CD4-positive, alpha-beta T cell (primary cell): ENCODE measurements around the gene TBX4. TPM values are rescaled to one million over a fixed set of nuclear protein-coding genes. Genes with fewer than 3 reads are reported as not detected.

Experiments
- ATAC-seq: fragments of 200-7000 bp; cut with Tn5 transposase; one replicate; pipeline ENCODE4 v1.10.0; 2022; ENCODE audit warnings: mild to moderate bottlenecking; ENCODE audit not compliant: poor library complexity
- CTCF ChIA-PET: fragments of 350-600 bp; sonication (Branson Sonifier 250); formaldehyde crosslinking; loops from one replicate; lab custom pipeline; 2021; ENCODE audit warnings: antibody characterized with exemption, inconsistent platforms; lab: Charles Lee
- POLR2A ChIA-PET: fragments of 350-600 bp; sonication (Branson Sonifier 250); formaldehyde crosslinking; loops from one replicate; lab custom pipeline; 2021; ENCODE audit warnings: antibody characterized with exemption, inconsistent platforms; lab: Charles Lee
- DNase-seq, 14 experiments: peaks; one replicate each; pipeline ENCODE4 v3.0.0-alpha.2; 2013 to 2020; ENCODE audit warnings: mixed read lengths in 2 of 14
- H3K27ac ChIP-seq, 2 donors: one replicate each; pipeline versions ENCODE4 v1.5.1 to v1.7.0; 2013; ENCODE audit warnings: low read length in 2 of 2, low read depth in 1 of 2, mild to moderate bottlenecking in 1 of 2
- H3K27me3 ChIP-seq, 2 experiments: 1 replicate in 1 of 2; 2 replicates in 1 of 2; pipeline versions ENCODE4 v1.6.1 to v1.7.0; 2013; ENCODE audit warnings: low read length in 2 of 2, control low read depth in 1 of 2, mild to moderate bottlenecking in 1 of 2, moderate library complexity in 1 of 2; ENCODE audit not compliant: insufficient read depth in 2 of 2, control insufficient read depth in 1 of 2
- H3K36me3 ChIP-seq: one replicate; pipeline ENCODE4 v1.6.1; 2013; ENCODE audit warnings: low read length, control low read depth; ENCODE audit not compliant: insufficient read depth
- H3K4me1 ChIP-seq: one replicate; pipeline ENCODE4 v1.6.1; 2013; ENCODE audit warnings: low read length, control low read depth; ENCODE audit not compliant: insufficient read depth
- H3K4me3 ChIP-seq: one replicate; pipeline ENCODE4 v1.5.1; 2013; ENCODE audit warnings: mild to moderate bottlenecking, low read length, moderate library complexity
- H3K9me3 ChIP-seq, 2 experiments: 1 replicate in 1 of 2; 2 replicates in 1 of 2; pipeline versions ENCODE4 v1.6.1 to v1.7.0; 2013; ENCODE audit warnings: low read length in 2 of 2, mild to moderate bottlenecking in 2 of 2, control low read depth in 1 of 2, moderate library complexity in 1 of 2; ENCODE audit not compliant: control insufficient read depth in 1 of 2, insufficient read depth in 1 of 2
- H3K27ac Mint-ChIP-seq: one replicate; pipeline ENCODE4 v1.8.0; 2020; ENCODE audit warnings: mixed read lengths
- H3K27me3 Mint-ChIP-seq: one replicate; pipeline ENCODE4 v1.8.0; 2021; ENCODE audit warnings: mixed read lengths
- H3K36me3 Mint-ChIP-seq: one replicate; pipeline ENCODE4 v1.8.0; 2021; ENCODE audit warnings: low read depth, mixed read lengths
- H3K4me1 Mint-ChIP-seq: one replicate; pipeline ENCODE4 v1.8.0; 2021; ENCODE audit warnings: low read depth, mixed read lengths
- H3K4me3 Mint-ChIP-seq: one replicate; pipeline ENCODE4 v1.8.0; 2020; ENCODE audit warnings: mild to moderate bottlenecking, mixed read lengths
- H3K9me3 Mint-ChIP-seq: one replicate; pipeline ENCODE4 v1.8.0; 2020; ENCODE audit warnings: mixed read lengths
- intact Hi-C, 2 experiments: fragments of 100-400 bp; cut with DNase I in 1 of 2; cut with micrococcal nuclease in 1 of 2; formaldehyde crosslinking; loops; one replicate each; pipeline versions ENCODE4 v1.15.1 to v1.9.0; 2023 to 2025; cut with DNase I, micrococcal nuclease
- total RNA-seq, 174 experiments: library from RNA in 2 of 174; stranded (reverse) in 2 of 174; gene quantifications; one replicate each; pipeline ENCODE4 v1.2.3 and lab custom pipeline; 2021 to 2026
- TF ChIP-seq, protein P1 (sequence below): fragments of 200-600 bp; IDR thresholded peaks from one replicate; pipeline ENCODE4 v1.8.0; 2022; ENCODE audit warnings: antibody characterized with exemption, mild to moderate bottlenecking

TBX4 gene
- total RNA-seq, 2 experiments from 2014 or later = not detected

DNA sequence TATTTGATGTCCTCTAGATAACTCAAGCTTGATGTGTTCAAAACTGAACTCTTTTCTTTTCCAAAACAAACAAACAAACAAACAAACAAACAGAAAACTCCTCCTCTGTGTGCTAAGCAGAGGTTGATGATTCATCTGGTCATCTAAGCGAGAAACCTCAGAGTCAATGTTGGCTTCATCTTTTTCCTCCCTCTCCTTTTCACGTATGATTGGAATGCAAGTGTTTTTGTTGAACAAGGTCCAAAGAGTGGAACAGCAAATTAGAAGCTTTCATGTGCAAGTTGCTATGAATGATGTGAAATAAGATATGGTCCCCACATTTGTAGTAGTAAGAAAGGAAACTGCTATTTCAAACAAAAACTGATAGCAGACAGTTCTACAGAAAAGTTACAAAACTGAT lies 52.5 kb downstream of the TBX4 start:
- intact Hi-C loops = no loop called here
- ChIA-PET CTCF (no interaction called here), POLR2A (no interaction called here)
- Mint-ChIP-seq H3K36me3 (no peaks in the 10 kb centered on the region), H3K4me1 (no peaks in the 10 kb centered on the region), H3K27me3 (peaks cover 54% of the 10 kb centered on the region), H3K4me3 (no peak overlapping the region), H3K9me3 (no peaks in the 10 kb centered on the region), H3K27ac (no peak overlapping the region)
- DNase-seq = no peak
- no peaks in the 10 kb centered on the region for H3K36me3 ChIP-seq
- TF ChIP-seq, protein P1, sequence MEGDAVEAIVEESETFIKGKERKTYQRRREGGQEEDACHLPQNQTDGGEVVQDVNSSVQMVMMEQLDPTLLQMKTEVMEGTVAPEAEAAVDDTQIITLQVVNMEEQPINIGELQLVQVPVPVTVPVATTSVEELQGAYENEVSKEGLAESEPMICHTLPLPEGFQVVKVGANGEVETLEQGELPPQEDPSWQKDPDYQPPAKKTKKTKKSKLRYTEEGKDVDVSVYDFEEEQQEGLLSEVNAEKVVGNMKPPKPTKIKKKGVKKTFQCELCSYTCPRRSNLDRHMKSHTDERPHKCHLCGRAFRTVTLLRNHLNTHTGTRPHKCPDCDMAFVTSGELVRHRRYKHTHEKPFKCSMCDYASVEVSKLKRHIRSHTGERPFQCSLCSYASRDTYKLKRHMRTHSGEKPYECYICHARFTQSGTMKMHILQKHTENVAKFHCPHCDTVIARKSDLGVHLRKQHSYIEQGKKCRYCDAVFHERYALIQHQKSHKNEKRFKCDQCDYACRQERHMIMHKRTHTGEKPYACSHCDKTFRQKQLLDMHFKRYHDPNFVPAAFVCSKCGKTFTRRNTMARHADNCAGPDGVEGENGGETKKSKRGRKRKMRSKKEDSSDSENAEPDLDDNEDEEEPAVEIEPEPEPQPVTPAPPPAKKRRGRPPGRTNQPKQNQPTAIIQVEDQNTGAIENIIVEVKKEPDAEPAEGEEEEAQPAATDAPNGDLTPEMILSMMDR = no peak
- no peaks in the 10 kb centered on the region for H3K9me3 ChIP-seq
- H3K4me3 ChIP-seq = no peak overlapping the region
- H3K27me3 ChIP-seq = peaks cover 0 to 2% of the 10 kb centered on the region in 2 experiments
- no peak for ATAC-seq
- no peaks in the 10 kb centered on the region for H3K4me1 ChIP-seq
- no peak overlapping the region for H3K27ac ChIP-seq

DNA sequence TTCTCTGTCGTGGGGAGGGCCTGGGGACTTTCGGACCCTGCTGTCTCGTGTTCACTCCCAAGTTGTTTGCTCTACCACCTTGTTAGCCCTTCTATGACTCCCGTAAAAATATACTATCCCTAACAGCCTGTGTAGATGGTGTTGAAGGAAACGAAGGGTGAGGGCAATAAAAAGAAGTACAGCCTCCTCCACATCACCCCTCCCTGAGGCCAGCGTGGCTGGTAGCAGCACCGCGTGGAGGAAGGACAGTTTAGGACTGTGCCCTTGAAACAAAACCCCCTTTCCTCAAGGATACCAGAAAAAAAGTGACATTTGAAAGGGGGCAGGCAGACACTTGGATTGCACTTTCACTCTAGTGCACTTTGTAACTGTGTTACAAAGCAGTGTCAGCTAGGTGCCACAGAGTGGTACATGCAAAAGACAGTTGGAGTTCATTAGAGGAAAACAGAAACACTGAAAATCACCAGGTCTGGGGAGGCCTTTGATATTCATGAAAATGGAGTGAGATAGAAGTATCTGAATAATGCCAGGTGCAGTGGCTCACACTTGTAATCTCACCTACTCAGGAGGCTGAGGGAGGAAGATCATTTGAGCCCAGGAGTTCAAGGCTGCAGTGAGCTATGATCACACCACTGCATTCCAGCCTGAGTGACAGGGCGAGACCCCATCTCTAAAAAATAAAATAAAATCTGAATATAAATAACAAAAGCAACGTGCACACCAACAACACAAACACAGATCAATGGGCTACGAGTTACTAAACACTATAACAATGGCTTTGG lies 53.8 kb downstream of the TBX4 start:
- DNase-seq (no peak), ATAC-seq (no peak)
- Mint-ChIP-seq H3K27me3 (peaks cover 63% of the 10 kb centered on the region), H3K4me3 (no peak overlapping the region), H3K36me3 (no peaks in the 10 kb centered on the region), H3K27ac (no peak overlapping the region), H3K4me1 (no peaks in the 10 kb centered on the region), H3K9me3 (no peaks in the 10 kb centered on the region)
- POLR2A ChIA-PET = no interaction called here
- intact Hi-C loops = no loop called here
- Histone ChIP-seq H3K9me3 (no peaks in the 10 kb centered on the region), H3K4me1 (no peaks in the 10 kb centered on the region), H3K4me3 (no peak overlapping the region), H3K27ac (no peak overlapping the region), H3K27me3 (peaks cover 0 to 2% of the 10 kb centered on the region in 2 experiments), H3K36me3 (no peaks in the 10 kb centered on the region)
- CTCF ChIA-PET = no interaction called here
- TF ChIP-seq, protein P1 = no peak

DNA sequence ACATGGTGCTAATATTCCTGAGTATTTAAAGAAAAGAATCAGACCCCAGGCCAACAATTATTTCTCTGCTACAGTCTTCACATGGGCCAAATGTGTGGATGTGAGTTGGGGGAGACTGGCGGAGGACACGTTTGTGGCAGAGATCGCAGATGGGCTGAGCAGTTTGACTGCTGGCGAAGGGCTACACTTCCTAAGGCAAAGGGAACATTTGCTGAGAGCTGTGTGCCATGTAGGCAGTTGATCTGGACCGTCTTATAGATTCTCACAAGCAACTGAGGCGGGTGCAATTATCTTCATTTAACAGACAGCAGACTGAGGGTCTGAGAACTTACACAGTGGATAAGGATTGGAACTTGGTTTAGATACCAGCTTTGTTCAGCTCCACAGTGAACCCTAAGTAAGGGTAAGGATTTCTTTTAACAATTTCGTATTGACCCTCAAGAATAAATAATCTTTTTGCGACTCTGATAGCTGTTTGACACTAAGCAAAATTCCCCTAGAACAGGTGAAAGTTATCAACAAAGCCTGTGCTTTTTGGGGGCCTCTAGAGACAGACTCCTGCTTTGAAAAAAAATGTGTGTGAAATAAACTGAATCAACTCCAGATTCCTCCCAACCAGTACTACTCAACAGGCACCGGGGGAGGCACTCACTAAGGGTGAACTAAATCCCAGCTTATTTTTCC lies 55.3 kb downstream of the TBX4 start:
- Mint-ChIP-seq H3K27me3 (peaks cover 57% of the 10 kb centered on the region), H3K27ac (no peak overlapping the region), H3K9me3 (no peaks in the 10 kb centered on the region), H3K36me3 (no peaks in the 10 kb centered on the region), H3K4me3 (no peak overlapping the region), H3K4me1 (no peaks in the 10 kb centered on the region)
- intact Hi-C loops = no loop called here
- TF ChIP-seq, protein P1 = no peak
- Histone ChIP-seq H3K36me3 (no peaks in the 10 kb centered on the region), H3K27me3 (peaks cover 0 to 2% of the 10 kb centered on the region in 2 experiments), H3K27ac (no peak overlapping the region), H3K4me3 (no peak overlapping the region), H3K4me1 (no peaks in the 10 kb centered on the region), H3K9me3 (no peaks in the 10 kb centered on the region)
- ChIA-PET CTCF (no interaction called here), POLR2A (no interaction called here)
- DNase-seq (no peak), ATAC-seq (no peak)
